Measurements from ENCODE around the gene CCDC92.

Gene CCDC92

GRCh38 chr12:123888989-123889388, 83.6 kb downstream of the CCDC92 start:
- Histone ChIP-seq H3K4me3 (no peak overlapping the region), H3K27ac (no peak overlapping the region)
- no peak for DNase-seq (ENCODE audit: low spot score)
- no peak for TF ChIP-seq CTCF (IDR thresholded peaks at IDR 0.05)

GRCh38 chr12:123886931-123887582, 85.6 kb downstream of the CCDC92 start:
- TF ChIP-seq CTCF (IDR thresholded peaks at IDR 0.05) = no peak
- H3K27ac ChIP-seq = no peak overlapping the region
- H3K4me3 ChIP-seq = no peak overlapping the region
- no peak for DNase-seq (ENCODE audit: low spot score)

GRCh38 chr12:123886258-123886657, 86.4 kb downstream of the CCDC92 start:
- no peak for DNase-seq (ENCODE audit: low spot score)
- Histone ChIP-seq H3K4me3 (no peak overlapping the region), H3K27ac (no peak overlapping the region)
- no peak for TF ChIP-seq CTCF (IDR thresholded peaks at IDR 0.05)
